ENCODE measurements around the gene PGBD4.

PGBD4 gene

DNA sequence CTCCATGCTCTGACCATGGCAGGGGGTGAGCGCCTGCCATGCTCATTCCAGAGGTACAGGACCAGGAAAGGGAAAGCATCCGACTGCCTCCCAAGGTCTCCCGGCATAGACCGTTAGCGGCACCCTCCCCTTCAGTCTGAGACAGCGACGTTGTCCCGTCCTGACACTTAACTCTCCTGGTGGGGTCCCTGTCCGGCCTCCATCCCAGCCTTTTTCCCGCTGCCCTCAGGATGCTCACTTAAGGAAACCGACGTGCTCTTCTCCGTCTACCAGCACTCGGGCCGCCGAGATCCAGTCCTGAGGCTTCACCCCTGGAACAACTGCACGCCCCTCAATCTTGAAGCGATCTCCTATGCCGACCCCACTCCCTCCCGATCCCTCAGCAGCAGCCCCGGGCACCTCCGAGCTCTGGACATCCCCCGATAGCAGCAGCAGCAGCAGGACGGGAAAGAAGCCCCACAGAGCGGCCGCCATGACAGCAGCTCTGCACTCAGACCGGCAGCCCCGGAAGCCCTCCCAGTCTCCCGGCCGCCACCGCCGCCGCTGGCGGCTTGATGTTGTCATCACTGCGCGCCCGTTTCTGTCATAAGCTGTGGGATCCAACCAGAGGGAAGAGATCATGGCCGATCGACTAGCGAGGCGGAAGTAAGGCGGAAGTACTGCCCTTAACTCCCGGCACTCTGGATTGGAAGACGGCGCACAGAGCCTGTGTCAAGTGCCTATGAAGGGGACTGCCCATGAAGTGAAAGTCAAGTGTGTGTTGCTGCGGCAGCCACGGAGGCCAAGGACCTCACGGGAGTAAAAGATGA is at the start of gene PGBD4, which contains the start of gene EMC7:
PGBD4 (plus strand) TSS at position 718 of the 809 bp plus-strand sequence. CDS start 449 bp downstream, outside the sequence.
EMC7 (minus strand) TSS at position 497 of the 809 bp plus-strand sequence; CDS start at position 474, 23 bp downstream.
- Histone ChIP-seq H3K79me2 (peaks cover 12% of the 10 kb centered on the region), H2AFZ (peak within 1 kb of the TSS; percentile 89), H3K27me3 (ENCODE audit: control insufficient read depth, insufficient read depth, low read length) (no peaks in the 10 kb centered on the region), H3K36me3 (ENCODE audit: control insufficient read depth, insufficient read depth, low read length) (no peaks in the 10 kb centered on the region), H3K4me2 (ENCODE audit: low read length) (peak within 1 kb of the TSS; percentile 87), H3K4me3 (ENCODE audit: low read depth, low read length) (peak within 1 kb of the TSS; percentile 84), H3K9me3 (ENCODE audit: control insufficient read depth, low read length) (no peaks in the 10 kb centered on the region), H3K9ac (peak within 1 kb of the TSS; percentile 37), H3K4me1 (peaks cover 4% of the 10 kb centered on the region), H3K27ac (peak within 1 kb of the TSS; percentile 82)
- TF ChIP-seq CTCF (IDR thresholded peaks at IDR 0.05) = no peak

DNA sequence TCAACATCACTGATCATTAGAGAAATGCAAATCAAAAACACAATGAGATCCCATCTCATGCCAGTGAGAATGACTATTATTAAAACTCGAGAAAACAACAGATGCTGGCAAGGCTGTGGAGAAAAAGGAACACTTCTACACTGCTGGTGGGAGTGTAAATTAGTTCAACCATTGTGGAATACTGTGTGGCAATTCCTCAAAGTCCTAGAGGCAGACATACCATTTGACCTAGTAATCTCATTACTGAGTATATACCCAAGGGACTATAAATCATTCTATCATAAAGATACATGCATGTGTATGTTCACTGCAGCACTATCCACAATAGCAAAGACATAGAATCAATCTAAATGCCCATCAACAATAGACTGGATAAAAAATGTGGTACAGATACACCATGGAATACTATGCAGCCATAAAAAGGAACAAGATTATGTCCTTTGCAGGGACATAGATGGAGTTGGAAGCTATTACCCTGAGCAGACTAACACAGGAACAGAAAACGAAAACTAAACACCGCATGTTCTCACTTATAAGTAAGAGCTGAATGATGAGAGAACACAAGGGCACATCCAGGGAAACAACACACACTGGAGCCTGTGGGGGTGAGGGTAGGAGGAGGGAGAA is 47.7 kb upstream of the PGBD4 start:
- Histone ChIP-seq H3K9me3 (ENCODE audit: control insufficient read depth, low read length) (no peaks in the 10 kb centered on the region), H3K4me3 (ENCODE audit: low read depth, low read length) (no peak overlapping the region), H3K9ac (no peak overlapping the region), H2AFZ (no peak overlapping the region), H3K4me2 (ENCODE audit: low read length) (no peak overlapping the region), H3K27me3 (ENCODE audit: control insufficient read depth, insufficient read depth, low read length) (no peaks in the 10 kb centered on the region), H3K36me3 (ENCODE audit: control insufficient read depth, insufficient read depth, low read length) (no peaks in the 10 kb centered on the region), H3K4me1 (no peaks in the 10 kb centered on the region), H3K79me2 (no peaks in the 10 kb centered on the region), H3K27ac (no peak overlapping the region)
- no peak for TF ChIP-seq CTCF (IDR thresholded peaks at IDR 0.05)

GRCh38 chr15:34055868-34056595 is 45.9 kb upstream of the PGBD4 start:
- no peaks in the 10 kb centered on the region for H3K9me3 ChIP-seq (ENCODE audit: control insufficient read depth, low read length)
- no peaks in the 10 kb centered on the region for H3K4me1 ChIP-seq
- no peak overlapping the region for H3K27ac ChIP-seq
- no peak overlapping the region for H2AFZ ChIP-seq
- no peak overlapping the region for H3K4me3 ChIP-seq (ENCODE audit: low read depth, low read length)
- no peak for TF ChIP-seq CTCF (IDR thresholded peaks at IDR 0.05)
- H3K79me2 ChIP-seq = no peaks in the 10 kb centered on the region
- no peak overlapping the region for H3K4me2 ChIP-seq (ENCODE audit: low read length)
- H3K36me3 ChIP-seq (ENCODE audit: control insufficient read depth, insufficient read depth, low read length) = no peaks in the 10 kb centered on the region
- no peak overlapping the region for H3K9ac ChIP-seq
- H3K27me3 ChIP-seq (ENCODE audit: control insufficient read depth, insufficient read depth, low read length) = no peaks in the 10 kb centered on the region

- H3K9ac ChIP-seq = no peak overlapping the region
- no peaks in the 10 kb centered on the region for H3K79me2 ChIP-seq
- no peak overlapping the region for H3K4me2 ChIP-seq (ENCODE audit: low read length)
- H3K27me3 ChIP-seq (ENCODE audit: control insufficient read depth, insufficient read depth, low read length) = no peaks in the 10 kb centered on the region
- H3K4me3 ChIP-seq (ENCODE audit: low read depth, low read length) = no peak overlapping the region
- no peaks in the 10 kb centered on the region for H3K9me3 ChIP-seq (ENCODE audit: control insufficient read depth, low read length)
- no peaks in the 10 kb centered on the region for H3K4me1 ChIP-seq
- no peak overlapping the region for H3K27ac ChIP-seq
- no peaks in the 10 kb centered on the region for H3K36me3 ChIP-seq (ENCODE audit: control insufficient read depth, insufficient read depth, low read length)
- H2AFZ ChIP-seq = no peak overlapping the region
- TF ChIP-seq CTCF (IDR thresholded peaks at IDR 0.05) = no peak
Measured at GRCh38 chr15:34056911-34057310, 45.0 kb upstream of the PGBD4 start.
